ENCODE results near the gene CNEP1R1.
A peak's percentile ranks its signal among the peaks of the same experiment; 100 is the strongest.
"Not testable (repeated sequence)": the region's sequence is repeated elsewhere in the genome, so short reads cannot be mapped to it uniquely, and the experiment has no call there.

Gene CNEP1R1

DNA sequence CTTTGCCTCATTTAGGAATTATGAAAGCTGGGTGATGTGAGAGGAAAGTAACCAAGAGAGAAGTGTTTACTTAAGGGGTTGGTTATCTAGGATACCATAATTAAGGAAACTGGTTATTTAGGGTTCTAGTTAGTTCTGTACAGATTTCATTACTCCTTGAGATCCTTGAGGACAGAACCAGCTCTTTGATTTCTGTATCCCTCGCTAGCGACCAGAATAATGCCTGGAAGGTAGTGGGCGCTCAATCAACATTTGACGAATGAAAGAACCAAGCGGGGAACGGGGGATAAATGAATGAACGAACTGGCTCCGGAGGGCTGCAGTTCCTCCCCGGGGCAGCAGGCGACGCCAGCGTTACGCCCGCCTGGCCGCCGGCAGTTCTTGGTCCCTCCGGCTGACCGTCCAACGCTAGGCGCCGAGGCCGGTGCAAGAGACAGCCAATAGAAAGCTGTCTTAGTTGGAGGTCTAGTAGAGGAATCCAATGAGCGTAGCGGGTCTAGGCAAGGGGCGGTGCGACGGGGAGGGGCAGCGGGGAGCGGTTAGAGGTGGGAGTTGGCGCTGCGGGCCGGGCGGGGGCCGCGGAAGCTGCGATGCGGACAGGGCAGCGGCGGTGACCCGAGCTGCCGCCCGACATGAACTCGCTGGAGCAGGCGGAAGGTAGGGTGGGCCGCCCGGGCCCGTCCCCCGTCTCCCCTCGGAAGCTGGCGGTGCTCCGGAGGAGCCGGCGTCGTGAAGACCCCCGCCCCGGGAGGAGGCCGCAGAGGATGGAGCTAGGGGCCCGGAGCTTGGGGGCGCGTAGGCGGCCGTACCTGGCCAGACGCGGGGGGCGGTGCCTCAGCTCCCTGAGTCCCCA is at the start of gene CNEP1R1:
Gene CNEP1R1 (plus strand): TSS at position 542 of the 853 bp plus-strand sequence. CDS start 91 bp downstream, at position 633.
- peak; percentile 97 for DNase-seq

DNA sequence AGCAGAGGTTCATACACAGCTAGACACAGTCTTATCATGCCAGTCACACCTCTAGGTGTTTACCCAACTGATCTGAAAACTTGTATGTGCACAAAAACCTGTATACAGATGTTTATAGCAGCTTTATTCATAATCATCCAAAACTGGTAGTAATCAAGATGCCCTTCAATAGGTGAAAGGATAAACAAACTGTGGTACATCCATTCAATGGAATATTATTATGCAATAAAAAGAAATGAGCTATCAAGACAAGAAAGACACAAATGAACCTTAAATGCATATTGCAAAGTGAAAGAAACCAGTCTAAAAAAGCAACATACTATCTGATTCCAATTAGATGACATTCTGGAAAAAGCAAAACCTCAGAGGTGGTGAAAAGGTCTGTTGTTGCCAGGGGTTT is 47.6 kb upstream of the CNEP1R1 start:
- no peak for DNase-seq

DNA sequence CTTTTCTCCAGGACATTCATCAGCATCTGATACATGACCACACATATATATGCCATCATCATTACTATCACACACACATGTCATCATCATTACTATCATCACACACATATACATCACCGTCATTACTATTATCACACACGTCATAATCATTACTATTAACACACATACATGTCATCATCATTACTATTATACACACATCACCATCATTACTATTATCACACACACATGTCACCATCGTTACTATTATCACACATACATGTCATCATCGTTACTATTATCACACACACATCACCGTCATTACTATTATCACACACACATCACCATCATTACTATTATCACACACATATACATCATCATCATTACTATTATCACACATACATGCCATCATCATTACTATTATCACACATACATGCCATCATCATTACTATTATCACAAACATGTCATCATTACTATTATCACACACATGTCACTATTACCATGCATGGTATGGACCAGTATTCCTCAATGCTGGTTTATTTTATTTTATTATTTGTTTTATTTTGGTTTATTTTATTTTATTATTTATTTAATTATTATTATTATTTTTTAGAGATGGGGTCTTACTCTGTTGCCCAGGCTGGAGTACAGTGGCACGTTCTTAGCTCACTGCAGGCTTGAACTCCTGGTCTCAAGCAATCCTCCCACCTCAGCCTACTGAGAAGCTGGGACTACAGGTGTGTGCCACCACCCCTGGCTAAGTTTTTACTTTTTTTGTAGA is 46.3 kb upstream of the CNEP1R1 start:
- no peak for DNase-seq

- no peak for DNase-seq
These were observed 44.9 kb upstream of the CNEP1R1 start for GRCh38 chr16:49980166-49980565.

DNA sequence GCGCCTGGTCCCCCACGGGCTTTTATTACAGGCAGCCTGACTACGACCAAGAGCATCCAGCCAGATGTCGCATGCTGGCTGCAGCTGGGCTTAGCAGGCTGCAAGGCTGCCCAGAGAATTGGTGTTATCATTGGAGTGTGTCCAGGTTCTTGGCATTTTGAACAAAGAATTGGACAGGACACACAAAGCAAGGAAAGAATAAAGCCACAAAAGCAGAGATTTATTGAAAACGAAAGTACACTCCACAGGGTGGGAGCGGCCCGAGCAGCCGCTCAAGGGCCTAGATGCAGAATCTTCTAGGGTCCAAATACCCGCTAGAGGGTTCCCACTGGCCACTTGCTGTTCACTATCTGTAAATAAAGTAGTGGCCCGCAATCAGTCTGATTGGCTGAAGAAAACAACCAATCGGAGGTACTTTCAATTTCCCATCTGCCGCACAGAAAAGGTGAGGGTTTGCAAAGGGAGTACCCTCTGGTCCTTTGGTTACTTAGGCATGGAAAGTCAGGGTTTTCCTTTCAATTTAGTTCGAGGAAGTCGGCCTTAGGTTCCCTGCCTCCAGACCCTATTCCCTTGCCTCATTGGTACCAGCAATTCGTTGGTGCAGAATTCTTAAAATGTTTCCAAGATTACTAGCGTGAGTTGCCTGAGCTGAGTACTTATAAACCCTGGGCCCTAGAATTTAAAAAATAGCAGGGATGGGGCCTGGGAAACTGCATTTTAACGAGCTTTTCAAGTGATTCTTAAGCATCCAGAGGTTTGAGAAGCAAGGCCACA is 38.5 kb upstream of the CNEP1R1 start:
- no peak for DNase-seq

- no peak for DNase-seq
These were observed 37.6 kb upstream of the CNEP1R1 start for GRCh38 chr16:49987381-49987780.

DNA sequence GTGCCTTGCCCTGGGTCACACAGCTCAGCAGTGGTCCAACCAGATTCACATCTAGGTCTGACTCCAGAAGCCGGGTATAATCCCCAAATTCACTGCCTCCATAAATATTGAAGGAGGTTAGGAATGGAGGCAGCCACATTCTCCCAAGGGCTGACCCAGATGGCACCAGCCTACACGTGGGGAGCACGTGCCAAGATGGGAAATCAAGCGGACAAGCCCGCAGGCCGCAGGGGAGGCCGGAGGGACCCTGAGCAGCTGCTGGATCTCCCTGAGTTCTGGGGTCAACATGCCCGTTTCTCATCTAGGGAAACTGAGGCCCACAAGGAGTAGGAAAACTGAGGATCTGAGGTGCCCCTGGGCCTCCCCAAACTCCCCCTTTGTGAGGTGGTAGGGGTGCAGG is 32.2 kb upstream of the CNEP1R1 start:
- no peak for DNase-seq

DNA sequence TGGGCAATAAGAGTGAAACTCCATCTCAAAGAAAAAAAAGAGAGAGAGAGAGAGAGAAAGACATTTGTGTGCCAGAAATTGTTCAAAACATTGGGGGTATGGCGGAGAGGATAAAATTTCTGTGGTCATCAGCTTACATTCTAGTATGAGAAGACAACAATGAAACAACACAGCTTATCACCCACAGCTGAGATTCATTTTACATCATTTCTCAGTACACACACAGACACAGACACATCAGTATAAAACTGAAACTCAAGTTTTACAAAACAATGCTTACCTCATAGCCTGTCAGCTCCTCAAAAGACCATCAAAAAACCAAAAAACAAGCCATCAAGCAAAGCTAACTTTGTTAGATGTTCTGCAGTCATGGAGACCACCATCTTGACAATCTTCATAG is 31.4 kb upstream of the CNEP1R1 start:
- DNase-seq = no peak

DNA sequence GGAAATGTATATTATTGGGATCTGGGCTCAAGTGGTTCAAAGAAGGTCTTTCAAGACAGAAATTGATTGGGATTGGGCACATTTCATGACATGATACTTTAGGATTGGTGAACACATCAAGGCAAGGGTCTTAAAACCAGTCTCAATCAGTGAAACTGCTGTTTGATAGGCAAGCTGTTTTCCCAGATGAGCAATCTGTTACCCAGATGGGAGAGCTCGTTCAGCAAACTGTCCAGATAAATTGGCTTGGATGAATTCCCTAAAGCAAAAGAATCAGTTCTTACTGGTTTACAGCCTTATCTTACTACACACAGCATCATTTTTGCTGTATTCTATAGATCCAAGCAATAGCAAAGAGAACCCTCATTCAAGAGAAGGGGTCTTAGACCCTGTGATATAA is 31.0 kb upstream of the CNEP1R1 start:
- peak; percentile 7 for DNase-seq

- no peak for DNase-seq
These were observed 29.3 kb upstream of the CNEP1R1 start for GRCh38 chr16:49995720-49996119.

GRCh38 chr16:49997721-49998251 is 27.2 kb upstream of the CNEP1R1 start:
- no peak for DNase-seq

DNA sequence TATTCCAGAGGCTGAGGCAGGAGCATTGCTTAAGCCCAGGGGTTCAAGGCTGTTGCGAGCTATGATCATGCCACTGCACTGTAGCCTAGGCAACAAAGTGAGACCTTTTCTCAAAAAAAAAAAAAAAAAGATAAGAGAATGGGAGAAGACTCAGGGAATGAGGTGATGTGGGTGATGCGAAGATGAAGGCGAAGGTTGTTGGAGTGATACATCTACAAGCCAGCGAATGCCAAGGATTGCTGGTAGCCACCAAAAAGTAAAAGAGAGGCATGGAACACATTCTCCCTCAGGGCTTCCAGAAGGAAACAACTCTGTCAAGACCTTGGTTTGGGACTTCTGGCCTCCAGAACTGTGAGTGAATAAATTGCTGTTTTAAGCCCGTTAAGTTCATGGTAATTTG is 26.0 kb upstream of the CNEP1R1 start:
- DNase-seq = no peak

DNA sequence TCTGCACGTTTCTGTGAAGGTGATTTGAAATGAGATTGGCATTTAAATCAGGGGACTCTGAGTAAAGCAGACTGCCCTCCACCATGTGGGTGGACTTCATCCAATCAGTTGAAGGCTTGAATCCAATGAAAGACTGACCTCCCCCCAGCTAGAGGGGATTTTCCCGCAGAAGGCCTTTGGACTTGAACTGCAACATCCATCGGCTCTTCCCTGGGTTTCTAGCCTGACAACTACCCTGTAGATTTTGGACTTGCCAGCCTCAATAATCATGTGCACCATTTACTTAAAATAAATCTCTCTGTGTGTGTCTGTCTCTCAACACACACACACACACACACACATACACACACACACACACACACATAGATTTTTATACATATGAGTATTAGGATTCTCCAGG is 23.9 kb upstream of the CNEP1R1 start:
- no peak for DNase-seq

DNA sequence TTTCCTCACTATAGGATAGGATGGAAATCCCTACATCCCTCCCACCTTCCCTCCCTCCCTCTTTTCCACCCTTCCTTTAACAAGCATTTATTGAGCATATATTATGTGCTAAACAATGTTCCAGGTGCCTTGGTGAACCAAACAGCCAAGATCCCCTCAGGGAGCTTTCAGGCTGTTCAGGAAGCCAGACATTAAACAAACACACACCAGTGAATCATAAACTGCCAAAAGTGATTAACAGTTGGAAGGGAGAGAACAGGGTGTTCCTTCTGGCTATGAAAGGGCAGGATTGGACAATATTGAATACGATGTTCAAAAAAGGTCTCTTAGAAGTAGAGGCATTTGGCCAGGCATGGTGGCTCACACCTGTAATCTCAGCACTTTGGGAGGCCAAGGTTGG is 22.8 kb upstream of the CNEP1R1 start:
- no peak for DNase-seq

GRCh38 chr16:50004239-50004638 is 20.8 kb upstream of the CNEP1R1 start:
- DNase-seq = no peak

- DNase-seq = no peak
These were observed 18.1 kb upstream of the CNEP1R1 start for GRCh38 chr16:50006964-50007363.

GRCh38 chr16:50007744-50008143 is 17.3 kb upstream of the CNEP1R1 start:
- DNase-seq = no peak

DNA sequence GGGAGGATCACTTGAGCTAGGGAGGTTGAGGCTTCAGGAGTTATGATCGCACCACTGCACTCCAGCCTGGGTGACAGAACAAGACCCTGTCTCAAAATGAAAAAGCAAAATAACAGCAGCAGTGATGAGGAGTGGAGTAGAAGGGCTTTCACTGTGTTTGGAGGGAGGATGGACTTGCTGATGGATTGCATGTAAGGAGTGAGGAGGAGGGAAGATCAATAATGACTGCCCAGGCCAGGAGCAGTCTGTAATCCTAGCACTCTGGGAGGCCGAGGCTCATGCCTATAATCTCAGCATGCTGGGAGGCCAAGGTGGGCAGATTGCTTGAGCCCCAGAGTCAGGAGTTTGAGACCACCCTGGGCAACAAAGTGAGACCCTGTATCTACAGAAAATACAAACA is 14.8 kb upstream of the CNEP1R1 start:
- no peak for DNase-seq

DNA sequence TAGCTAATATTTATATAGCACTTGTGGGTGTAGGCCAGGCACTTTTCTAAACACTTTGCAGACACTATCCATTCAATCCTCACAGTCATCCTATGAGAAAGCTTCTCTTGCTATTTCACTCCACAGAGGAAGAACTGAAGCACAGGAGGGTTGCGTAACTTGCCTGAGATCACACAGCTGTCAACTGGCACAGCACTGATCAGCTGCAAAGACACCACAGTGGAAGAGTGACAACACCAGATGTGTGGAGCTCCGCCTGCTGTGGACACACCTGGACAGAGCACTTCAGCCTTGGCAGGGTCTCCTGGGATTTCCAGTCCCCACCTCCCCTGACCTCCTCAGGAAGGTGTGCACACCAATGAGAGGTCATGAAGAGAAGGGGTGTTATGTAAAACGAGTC is 13.3 kb upstream of the CNEP1R1 start:
- no peak for DNase-seq

DNA sequence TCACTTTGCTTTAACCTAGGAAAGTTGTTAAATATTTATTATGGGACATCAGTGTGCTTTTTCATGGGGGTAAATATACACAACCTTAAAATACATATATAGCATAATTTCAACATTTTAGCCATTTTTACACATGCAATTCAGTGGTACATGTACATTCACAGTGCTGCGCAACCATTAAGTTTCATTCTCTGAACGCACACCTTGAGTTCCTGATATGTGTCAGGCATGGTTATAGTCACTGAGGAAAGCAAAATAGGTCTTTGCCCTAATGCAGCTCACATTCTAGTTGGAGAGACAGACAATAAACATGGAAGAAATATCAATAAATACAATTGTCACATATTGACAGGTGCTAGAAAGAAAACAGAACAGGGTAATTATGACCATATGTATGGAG is 12.8 kb upstream of the CNEP1R1 start:
- DNase-seq = no peak

DNA sequence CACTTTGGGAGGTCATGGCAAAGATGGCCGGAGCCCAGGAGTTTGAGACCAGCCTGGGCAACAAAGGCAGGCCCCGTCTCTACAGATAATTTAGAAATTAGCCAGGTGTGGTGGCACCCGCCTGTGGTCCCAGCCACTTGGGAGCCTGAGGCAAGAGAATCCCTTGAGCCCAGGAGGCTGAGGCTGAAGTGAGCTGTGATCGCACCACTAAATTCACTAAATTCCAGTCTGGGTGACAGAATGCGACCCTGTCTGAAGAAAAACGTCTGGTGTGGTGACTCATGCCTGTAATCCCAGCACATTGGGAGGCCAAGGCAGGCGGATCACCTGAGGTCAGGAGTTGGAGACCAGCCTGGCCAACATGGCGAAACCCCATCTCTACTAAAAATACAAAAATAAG is 10.8 kb upstream of the CNEP1R1 start:
- not testable (repeated sequence) for DNase-seq

DNA sequence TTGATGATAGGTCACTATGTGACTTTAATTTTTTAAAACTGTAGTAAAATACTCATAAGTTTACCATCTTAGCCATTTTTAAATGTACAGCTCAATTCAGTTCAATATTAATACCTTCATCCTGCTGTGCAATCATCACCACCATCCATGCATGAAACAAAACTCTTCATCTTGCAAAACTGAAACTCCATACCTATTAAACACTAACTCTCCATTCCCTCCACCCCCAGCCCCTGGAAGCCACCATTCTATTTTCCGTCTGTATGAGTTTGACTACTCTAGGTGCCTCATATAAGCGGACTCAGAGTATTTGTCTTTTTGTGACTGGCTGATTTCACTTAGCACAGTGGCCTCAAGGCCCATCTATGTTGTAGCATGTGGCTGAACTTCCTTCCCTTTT is 9.4 kb upstream of the CNEP1R1 start:
- no peak for DNase-seq

DNA sequence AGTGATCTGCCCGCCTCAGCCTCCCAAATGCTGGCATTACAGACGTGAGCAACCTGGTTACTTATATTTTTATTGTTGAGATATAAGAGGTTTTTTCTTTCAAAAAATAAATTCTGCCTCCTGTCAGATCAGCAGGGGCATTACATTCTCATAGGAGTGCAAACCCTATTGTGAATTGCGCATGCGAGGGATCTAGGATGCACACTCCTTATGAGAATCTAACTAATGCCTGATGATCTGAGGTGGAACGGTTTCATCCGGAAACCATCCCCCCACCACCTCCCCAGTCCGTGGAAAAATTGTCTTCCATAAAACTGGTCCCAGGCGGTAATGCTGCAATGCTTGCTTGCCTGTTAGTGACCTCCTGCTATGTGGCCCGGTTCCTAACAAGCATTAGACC is 7.5 kb upstream of the CNEP1R1 start:
- DNase-seq = no peak
